Stimulated activated CD4-positive, alpha-beta T cell treated with anti-CD3 and anti-CD28 coated beads, Interleukin-1b, Interleukin-23, amount 100 ng/mL, for 48 hours (primary cell): ENCODE results near the gene KCNIP4.
"Not testable (repeated sequence)": the region's sequence is repeated elsewhere in the genome, so short reads cannot be mapped to it uniquely, and the experiment has no call there.

Source experiments
- DNase-seq: peaks from one replicate; pipeline ENCODE4 v3.0.0-alpha.2; 2020

The KCNIP4 gene

GRCh38 chr4:21948347-21949072, at the start of gene KCNIP4:
KCNIP4 (minus strand) TSS chr4:21948772.
- DNase-seq: no peak

GRCh38 chr4:21996618-21997017, 48.0 kb upstream of the KCNIP4 start:
- DNase-seq: not testable (repeated sequence)

GRCh38 chr4:21992330-21992729, 43.8 kb upstream of the KCNIP4 start:
- DNase-seq: no peak

GRCh38 chr4:21991562-21991961, 43.0 kb upstream of the KCNIP4 start:
- no peak for DNase-seq

GRCh38 chr4:21991050-21991449, 42.5 kb upstream of the KCNIP4 start:
- no peak for DNase-seq

- DNase-seq: no peak
Observed at GRCh38 chr4:21989351-21989750, 40.8 kb upstream of the KCNIP4 start.

GRCh38 chr4:21986307-21986706, 37.7 kb upstream of the KCNIP4 start:
- no peak for DNase-seq

GRCh38 chr4:21982087-21982486, 33.5 kb upstream of the KCNIP4 start:
- DNase-seq: no peak

- DNase-seq: no peak
Observed at GRCh38 chr4:21979196-21979595, 30.6 kb upstream of the KCNIP4 start.

GRCh38 chr4:21976166-21976565, 27.6 kb upstream of the KCNIP4 start:
- no peak for DNase-seq

GRCh38 chr4:21973850-21974249, 25.3 kb upstream of the KCNIP4 start:
- DNase-seq: no peak

GRCh38 chr4:21964762-21965319, 16.3 kb upstream of the KCNIP4 start:
- DNase-seq: no peak

GRCh38 chr4:21962691-21963090, 14.1 kb upstream of the KCNIP4 start:
- no peak for DNase-seq

- DNase-seq: no peak
Observed at GRCh38 chr4:21960793-21961192, 12.2 kb upstream of the KCNIP4 start.

- DNase-seq: no peak
Observed at GRCh38 chr4:21954916-21955315, 6.3 kb upstream of the KCNIP4 start.

- DNase-seq: no peak
Observed at GRCh38 chr4:21953653-21954052, 5.1 kb upstream of the KCNIP4 start.

GRCh38 chr4:21952549-21952948, 4.0 kb upstream of the KCNIP4 start:
- DNase-seq: no peak

GRCh38 chr4:21949073-21949457, 493 bp upstream of the KCNIP4 start:
- no peak for DNase-seq

- DNase-seq: no peak
Observed at GRCh38 chr4:21947791-21948346, 703 bp downstream of the KCNIP4 start.

- no peak for DNase-seq
Observed at GRCh38 chr4:21946858-21947257, 1.7 kb downstream of the KCNIP4 start.

GRCh38 chr4:21921526-21922180, 26.9 kb downstream of the KCNIP4 start:
- no peak for DNase-seq

GRCh38 chr4:21915761-21916160, 32.8 kb downstream of the KCNIP4 start:
- no peak for DNase-seq

GRCh38 chr4:21901831-21902230, 46.7 kb downstream of the KCNIP4 start:
- no peak for DNase-seq

GRCh38 chr4:21901281-21901680, 47.3 kb downstream of the KCNIP4 start:
- no peak for DNase-seq
